Measurements from ENCODE around the gene GSPT2.

The GSPT2 gene

GRCh38 chrX:51779306-51779705, 36.1 kb downstream of the GSPT2 start:
- H3K9ac ChIP-seq (ENCODE audit: low read depth, low read length): no peak overlapping the region
- H3K36me3 ChIP-seq (ENCODE audit: insufficient read depth, low read length): no peaks in the 10 kb centered on the region
- H3K9me3 ChIP-seq (ENCODE audit: control insufficient read depth, insufficient read depth, low read length): no peaks in the 10 kb centered on the region
- H3K4me1 ChIP-seq (ENCODE audit: insufficient read depth, low read length): peaks cover 31% of the 10 kb centered on the region

GRCh38 chrX:51795136-51795535, 51.9 kb downstream of the GSPT2 start:
- H3K4me1 ChIP-seq (ENCODE audit: insufficient read depth, low read length): no peaks in the 10 kb centered on the region
- H3K36me3 ChIP-seq (ENCODE audit: insufficient read depth, low read length): no peaks in the 10 kb centered on the region
- H3K9me3 ChIP-seq (ENCODE audit: control insufficient read depth, insufficient read depth, low read length): no peaks in the 10 kb centered on the region
- H3K9ac ChIP-seq (ENCODE audit: low read depth, low read length): no peak overlapping the region
